HG03342 (cell line): ENCODE measurements around the gene RNF121.

Experiments used
- ATAC-seq: cut with Tn5 transposase; IDR thresholded peaks from one replicate; pipeline ENCODE4 v1.9.1; 2021; ENCODE audit warnings: mild to moderate bottlenecking, moderate library complexity; ENCODE audit not compliant: unreplicated experiment

The RNF121 gene

DNA sequence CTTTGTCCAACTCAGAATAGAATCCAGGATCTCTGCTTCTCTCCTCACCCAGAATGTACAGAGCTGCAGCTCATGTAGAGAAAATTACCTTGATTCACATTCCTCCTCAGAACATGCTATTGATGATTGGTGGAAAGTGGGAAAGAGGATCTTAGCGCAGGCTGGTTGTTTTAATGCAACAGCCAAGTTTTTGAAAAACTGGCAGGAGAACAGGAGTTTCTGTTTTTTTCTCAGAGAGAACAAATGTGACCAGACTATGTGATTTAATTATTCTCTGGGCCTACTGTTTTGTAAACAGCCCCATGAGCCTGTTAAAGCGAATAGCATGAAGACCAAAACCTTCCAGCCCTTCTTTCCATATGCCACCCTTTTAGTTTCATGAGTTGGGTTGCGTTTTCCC is 50.8 kb downstream of the RNF121 start:
- no peak for ATAC-seq

DNA sequence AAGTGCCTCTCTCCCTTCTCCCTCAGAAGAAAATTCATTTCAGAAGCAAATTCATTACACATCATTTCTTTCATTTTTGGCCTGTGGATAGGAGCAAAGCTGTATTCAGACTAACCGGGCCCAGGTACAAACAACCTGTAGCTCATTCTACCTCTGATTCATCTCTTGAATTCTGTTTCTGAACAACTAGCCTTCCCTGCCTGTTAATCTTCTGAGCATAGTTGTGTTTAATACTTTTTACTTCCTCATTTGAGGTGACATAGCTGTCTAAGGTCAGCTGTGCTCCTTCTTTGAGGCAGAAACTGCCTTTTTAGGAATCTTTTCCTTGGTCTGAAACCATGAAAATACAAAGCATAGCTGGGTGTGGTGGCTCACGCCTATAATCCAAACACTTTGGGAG is 57.3 kb downstream of the RNF121 start:
- no peak for ATAC-seq

DNA sequence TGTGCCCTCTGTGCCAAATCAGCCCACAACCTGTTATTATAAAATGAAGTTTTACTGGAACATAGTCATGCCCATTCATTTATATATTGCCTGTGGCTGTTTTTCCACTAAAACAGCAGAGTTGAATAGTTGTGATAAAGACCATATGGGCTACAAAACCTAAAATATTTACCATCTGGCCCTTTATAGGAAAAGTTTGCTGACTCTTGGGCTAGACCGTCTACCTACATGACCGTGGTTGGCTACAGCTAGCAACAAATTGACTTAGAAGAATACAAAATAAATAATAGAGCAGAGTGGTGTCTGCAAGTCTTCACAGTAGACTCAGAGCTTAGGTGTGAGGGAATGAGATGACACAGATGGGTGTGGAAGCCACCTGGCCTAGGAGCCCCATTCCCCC is 58.7 kb downstream of the RNF121 start:
- ATAC-seq: no peak

DNA sequence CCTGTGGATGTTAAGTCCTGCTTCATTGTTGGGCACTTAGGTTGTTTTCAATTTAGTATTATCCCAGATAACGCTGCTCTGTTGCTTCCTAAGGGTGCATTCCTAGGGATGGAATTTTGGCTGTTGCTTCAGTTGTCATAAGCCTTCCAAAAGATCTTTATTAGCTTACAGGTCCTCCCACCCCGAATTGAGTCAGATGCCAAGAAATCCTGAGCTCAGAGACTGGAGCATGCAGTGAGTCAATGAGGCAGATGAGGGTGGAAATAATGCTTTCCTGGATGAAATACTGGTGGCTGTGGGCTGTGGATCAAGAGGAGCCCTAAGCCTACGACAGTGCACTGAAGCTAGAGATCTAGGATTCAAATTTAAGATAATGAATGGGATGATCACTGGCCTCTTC is 59.2 kb downstream of the RNF121 start:
- ATAC-seq: no peak

DNA sequence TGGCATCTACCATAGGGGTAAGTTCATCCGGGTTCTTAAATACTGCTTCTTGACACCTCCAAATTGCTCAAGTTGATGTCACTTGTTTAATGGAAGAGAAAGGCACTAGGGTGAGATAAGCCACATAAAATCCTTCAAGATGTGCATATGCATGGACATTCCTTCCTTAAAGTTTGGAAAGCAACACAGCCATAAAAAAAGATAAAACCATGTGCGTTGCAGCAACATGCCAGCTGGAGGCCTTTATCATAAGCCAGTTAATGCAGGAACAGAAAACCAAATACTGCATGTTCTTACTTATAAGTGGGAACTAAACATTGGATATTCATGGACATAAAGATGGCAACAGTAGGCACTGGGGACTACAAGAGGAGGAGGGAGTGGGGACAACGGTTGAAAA is 61.9 kb downstream of the RNF121 start:
- no peak for ATAC-seq

DNA sequence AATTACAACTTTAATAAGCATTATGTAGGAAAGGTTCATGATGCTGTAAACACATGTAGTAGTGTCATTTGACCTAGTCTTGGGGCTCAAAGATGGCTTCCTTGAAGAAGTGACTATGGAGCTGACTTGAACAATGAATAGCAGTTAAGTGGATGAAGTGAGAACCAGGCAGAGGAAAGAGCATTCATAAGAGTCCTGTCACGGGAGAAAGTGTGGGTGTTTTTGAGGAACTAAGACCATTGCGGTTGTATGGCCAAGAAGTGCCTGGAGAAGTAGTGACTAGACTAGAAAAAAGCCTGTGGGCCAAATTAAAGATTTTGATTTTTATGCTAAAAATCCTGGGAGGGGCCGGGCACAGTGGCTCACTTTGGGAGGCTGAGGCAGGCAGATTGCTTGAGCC is 62.6 kb downstream of the RNF121 start:
- ATAC-seq: peak; percentile 77

DNA sequence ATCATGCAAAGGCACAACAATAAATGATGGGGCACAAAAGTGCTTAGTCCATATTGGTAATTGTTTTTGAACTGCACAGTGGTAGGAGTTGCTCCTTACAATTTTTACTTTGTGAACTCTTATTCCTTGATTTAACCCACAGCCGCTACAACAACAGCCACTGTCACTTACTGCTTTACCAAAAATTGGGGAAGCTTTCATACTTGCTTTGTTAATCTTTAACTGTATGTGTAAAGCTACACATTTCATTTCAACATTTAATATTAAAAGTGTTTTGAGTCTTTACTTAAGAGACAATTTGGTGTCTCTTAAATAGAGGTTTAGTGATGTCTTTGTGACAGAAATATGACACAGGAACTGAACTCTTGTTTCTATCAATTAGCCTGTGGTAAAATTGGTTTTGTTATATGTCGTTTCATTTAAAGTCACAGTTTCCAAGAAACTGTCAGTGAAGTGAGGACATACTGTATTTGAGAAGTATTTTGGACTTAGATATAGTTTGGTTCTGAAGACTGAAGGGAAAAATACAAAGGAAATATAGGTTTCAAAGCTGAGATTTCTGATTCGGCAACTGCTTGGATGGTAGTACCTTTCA is 63.4 kb downstream of the RNF121 start:
- ATAC-seq: no peak

DNA sequence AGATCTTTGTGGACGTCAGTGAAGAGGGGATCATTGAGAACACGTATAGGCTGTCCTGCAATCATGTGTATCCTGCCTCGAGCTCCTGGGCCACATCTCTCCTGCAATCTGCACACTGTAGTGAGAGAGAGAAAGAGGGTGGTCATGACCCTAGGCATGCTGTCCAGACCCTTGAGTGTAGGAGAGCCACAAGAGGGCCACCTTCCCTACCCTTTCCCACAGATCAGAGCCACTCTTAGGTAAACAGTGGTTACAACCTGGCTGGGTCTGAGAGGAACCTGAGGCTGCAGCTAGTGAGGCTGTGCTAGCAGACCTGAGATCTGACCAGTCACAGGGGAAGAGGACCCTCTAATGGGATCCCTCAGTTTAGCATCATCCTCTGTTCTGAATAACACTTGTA is 65.9 kb downstream of the RNF121 start:
- ATAC-seq: no peak

DNA sequence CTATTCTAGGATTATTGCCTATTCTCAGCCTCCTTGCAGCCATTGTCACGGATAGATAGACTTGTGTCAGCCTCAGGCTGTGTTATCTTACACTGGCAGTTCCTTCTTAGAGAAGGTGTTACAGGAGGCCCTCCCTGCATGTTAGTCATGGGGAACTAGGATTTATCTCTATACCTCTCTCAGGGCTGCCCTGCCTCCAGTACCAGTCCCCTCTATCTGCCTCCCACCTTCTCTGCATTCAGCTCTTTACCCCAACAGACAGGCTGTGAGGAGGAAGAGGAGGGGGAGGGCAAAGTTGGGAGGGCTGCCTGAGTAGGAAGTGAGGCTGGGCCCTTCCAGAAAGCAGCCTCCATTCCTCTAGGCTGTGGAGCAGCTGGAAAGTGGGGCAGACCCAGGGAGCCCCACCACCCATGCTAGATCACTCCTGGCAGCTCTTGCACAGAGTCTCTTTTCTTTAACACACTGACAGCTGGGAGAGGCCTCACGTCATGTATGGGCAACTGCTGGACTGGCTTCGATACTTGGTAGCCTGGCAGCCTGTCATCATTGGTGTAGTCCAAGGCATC is 67.0 kb downstream of the RNF121 start:
- ATAC-seq: no peak

DNA sequence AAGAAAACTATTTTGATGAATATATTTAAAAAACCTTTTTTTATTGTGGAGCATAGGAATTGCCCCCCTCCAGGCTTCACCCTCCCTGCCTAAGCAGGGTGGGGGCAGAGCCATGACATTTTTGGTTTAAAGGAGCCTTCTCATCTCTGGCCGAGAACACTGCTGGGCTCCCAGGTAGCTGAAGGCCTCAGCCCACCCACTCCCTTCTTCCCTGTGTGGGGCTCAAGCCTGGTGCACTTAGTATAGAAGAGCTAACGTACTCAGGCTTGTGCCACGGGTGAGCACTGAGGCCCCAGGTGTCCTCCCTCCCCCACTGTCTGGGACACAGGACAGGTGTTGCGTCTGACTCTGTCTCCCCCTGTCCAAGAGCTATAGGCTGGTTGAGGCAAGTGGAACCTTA is 67.7 kb downstream of the RNF121 start:
- ATAC-seq: no peak

DNA sequence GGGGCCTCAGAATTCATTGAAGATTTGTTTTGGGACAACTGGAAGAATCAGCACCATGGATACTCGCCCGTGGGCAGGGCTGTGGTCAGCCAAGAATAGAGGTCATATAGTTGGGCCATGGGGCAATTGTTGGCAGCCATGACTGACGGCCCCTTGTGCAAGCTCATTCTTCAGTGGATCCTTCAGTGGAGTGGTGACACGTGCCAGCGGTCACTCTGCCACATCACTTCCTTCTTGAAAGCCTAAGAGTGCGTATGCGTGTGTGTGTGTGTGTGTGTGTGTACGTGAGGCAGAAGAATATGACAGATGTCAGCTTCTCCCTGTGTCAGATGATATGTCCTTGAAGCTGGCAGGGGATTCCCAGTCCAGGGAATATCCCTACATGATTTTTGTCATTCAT is 68.1 kb downstream of the RNF121 start:
- no peak for ATAC-seq

DNA sequence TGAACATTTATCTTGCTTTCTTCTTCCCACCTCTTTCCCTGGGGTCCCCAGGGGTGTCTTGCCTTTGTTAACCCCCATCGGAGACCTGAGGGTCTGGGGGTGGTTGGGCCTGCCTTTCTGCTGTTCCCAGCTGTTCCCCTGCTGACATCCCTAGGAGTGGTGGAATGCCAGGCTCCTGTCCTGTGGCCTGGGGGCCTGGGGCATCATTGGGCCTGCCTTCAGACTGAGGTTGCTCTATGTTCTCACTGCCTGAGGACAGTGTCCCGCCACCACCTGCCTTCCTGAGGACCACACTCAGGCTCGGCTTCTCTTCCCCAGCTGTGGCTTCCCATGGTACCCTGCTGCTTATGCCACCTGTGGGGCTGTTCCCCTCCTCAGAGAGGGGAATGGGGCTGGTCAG is 68.7 kb downstream of the RNF121 start:
- no peak for ATAC-seq

DNA sequence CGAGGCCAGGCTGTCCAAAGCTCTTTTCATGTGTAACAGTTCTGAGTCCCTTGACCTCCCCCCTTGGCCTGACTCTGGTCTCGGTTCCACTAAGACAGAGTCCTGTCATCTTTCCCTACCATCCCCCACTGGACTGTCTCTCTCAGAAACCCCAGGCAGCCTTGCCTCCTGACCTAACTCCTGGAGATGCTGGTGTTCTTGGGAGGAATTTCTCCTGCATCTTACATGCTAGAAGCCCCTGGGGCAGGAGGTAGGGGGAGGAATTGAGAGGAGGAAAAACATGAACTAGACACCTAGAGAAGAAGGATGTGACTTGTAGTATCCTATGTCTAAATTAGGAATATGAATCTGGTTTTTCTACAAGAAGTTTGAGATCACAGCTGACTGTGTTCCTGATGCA is 69.2 kb downstream of the RNF121 start:
- ATAC-seq: no peak

DNA sequence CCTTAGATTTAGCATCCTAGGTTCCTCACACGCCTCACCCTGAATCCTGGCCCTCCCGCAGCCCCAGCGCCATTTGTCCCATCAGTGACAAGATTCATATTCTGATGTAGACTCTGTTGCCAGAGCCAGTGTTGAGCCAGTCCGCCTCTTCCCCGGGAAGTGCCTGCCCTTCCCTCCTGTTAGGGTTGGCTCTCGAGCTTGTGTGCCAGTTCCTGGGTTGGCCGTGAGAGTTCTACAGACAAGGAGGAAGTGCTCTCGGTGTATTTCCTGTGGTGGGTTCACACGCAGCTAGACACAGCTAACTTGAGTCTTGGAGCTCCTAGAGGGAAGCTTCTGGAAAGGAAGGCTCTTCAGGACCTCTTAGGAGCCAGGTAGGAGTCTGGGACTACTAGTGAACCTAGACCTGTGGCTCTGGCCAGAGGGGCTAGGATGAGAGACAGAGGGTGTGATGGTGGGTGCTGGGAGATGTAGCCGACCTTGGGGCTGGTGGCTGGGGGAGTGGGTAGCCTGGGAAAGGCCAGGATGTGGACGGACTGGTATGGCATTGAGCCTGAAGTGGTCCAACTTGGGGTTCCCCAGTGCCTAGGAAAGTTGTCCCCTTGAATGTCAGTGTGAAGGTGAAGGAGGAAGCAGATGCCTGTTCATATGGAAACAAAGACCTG is 69.9 kb downstream of the RNF121 start, which contains the start of gene IL18BP:
TSS of gene IL18BP (plus strand) at position 261 of the 662 bp plus-strand sequence. CDS start 1,076 bp downstream, outside the sequence.
- ATAC-seq: no peak

DNA sequence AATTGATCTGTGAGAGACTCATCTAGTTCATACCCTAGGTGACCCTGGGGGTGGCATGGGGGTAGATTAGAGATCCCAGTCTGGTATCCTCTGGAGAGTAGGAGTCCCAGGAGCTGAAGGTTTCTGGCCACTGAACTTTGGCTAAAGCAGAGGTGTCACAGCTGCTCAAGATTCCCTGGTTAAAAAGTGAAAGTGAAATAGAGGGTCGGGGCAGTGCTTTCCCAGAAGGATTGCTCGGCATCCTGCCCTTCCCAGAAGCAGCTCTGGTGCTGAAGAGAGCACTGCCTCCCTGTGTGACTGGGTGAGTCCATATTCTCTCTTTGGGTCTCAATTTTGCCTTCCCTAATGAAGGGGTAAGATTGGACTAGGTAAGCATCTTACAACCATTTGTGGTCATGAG is 70.5 kb downstream of the RNF121 start:
- ATAC-seq: no peak

DNA sequence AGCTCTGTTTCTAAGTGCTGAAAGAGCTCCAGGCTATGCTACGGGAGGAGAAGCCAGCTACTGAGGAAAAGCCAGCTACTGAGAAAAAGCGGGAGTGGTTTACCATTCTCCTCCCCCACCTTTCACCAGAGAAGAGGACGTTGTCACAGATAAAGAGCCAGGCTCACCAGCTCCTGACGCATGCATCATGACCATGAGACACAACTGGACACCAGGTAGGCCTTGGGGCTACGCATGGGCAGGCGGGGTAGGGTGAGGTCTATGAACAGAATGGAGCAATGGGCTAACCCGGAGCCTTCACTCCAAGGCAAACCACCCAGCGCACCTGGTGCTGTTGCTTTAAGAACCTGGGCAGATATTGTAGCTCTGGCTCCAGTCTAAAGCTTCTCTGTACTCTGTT is 71.0 kb downstream of the RNF121 start:
- ATAC-seq: no peak

DNA sequence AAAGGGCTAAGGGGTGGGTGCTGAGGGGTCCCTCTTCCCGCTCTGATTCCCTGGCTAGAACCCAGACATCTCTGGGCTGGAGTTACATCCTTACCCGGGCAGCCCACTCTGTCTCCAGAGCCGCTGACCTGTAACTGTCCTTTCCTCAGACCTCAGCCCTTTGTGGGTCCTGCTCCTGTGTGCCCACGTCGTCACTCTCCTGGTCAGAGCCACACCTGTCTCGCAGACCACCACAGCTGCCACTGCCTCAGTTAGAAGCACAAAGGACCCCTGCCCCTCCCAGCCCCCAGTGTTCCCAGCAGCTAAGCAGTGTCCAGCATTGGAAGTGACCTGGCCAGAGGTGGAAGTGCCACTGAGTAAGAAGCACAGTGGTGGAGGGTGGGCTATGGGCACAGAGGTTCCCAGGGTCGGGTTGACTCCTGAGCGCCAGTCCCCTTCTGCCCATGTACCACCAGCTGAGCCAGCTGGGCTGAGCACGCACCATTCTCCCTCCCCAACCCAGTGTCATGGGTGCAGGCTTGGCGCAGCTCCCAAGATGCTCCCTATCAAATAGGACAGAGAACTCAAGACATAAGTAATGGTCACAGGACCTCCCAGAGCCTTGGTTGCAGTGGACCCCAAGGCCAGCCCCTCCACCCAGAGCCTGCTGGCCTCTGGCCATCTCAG is 71.5 kb downstream of the RNF121 start:
- ATAC-seq: no peak

DNA sequence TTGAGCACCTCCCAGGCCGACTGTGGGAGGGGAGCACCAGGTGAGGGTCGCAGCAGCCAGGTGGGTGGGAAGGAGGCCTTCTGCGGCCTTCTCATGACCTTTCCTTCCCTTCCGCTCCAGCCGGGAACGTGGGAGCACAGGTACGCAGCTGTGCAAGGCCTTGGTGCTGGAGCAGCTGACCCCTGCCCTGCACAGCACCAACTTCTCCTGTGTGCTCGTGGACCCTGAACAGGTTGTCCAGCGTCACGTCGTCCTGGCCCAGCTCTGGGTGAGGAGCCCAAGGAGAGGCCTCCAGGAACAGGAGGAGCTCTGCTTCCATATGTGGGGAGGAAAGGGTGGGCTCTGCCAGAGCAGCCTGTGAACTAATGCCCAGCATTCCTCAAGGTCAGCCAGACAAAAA is 72.4 kb downstream of the RNF121 start:
- ATAC-seq: no peak

DNA sequence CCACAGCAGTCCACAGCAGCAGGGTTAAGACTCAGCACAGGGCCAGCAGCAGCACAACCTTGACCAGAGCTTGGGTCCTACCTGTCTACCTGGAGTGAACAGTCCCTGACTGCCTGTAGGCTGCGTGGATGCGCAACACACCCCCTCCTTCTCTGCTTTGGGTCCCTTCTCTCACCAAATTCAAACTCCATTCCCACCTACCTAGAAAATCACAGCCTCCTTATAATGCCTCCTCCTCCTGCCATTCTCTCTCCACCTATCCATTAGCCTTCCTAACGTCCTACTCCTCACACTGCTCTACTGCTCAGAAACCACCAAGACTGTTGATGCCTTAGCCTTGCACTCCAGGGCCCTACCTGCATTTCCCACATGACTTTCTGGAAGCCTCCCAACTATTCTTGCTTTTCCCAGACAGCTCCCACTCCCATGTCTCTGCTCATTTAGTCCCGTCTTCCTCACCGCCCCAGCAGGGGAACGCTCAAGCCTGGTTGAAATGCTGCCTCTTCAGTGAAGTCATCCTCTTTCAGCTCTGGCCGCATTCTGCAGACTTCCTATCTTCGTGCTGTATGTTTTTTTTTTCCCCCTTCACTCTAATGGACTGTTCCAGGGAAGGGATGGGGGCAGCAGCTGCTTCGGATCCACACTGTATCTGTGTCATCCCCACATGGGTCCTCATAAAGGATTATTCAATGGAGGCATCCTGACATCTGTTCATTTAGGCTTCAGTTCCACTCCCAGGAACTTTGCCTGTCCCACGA is 73.2 kb downstream of the RNF121 start:
- ATAC-seq: no peak

DNA sequence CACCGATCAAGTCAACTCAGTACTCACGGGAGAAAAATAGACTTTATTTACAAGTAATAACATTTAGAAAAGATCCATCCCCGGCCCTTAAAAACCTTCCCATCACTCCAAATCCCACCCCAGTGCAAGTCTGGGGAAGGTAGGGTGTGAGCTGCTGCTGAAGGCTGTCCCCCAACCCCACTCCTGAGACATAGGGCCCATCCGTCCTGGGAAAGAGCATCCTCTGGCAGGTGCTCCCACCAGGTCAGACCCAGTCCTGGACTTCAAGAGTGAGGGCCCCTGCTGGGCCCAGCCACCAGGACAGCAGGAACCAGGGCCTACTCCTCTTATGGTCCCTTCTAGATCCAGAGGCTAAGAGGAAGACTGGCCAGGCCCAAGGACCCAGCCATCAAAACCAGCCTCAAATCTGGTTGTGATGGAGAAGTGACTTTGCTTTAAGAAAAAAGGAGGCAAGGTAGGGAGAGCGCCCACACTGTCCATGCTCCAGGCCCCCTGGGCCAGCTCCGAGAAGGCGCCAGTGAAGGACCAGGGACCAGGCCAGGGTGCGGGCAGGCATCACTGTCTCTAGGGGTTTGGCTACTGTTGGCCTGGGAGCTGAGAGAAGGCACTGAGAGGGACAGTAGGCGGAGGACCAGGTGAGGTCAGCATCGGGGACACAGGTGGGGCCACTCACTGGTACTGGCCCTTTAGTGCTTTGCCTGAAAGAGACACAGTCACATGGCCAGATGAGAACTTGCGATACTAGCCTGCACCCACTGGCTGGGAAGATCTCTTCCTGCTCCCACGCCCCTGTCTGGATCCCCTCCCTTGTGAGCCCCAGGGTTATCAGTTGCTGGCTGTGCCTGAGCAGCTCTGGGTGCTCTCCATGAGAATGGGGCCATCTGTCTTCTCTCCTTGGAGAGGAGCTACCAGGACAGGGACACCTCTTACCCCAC is 74.3 kb downstream of the RNF121 start:
- ATAC-seq: no peak
